HG03457 (cell line): ENCODE measurements around the gene TRMT10C.
"Not testable (repeated sequence)": the region's sequence is repeated elsewhere in the genome, so short reads cannot be mapped to it uniquely, and the experiment has no call there.

Experiments
- ATAC-seq: cut with Tn5 transposase; IDR thresholded peaks from one replicate; pipeline ENCODE4 v1.9.1; 2021; ENCODE audit warnings: moderate number of reproducible peaks; ENCODE audit not compliant: unreplicated experiment

The TRMT10C gene

GRCh38 chr3:101561630-101562328, at the start of gene TRMT10C:
TRMT10C (plus strand) TSS chr3:101561868; CDS start chr3:101564782, 2,914 bp downstream.
- peak; percentile 99 for ATAC-seq

DNA sequence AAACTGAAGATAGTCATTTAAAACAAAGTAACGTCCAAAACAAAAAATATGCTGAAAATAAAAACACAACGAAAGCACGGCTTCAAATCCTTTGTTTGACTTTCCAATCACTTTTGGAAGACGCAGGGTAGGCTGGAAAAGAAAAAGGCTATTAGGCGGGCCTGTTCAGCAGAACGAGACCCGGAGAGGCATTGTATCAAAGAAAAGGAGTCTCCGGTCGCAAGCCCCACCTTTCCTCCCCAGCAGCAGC, 49.3 kb upstream of the TRMT10C start:
- ATAC-seq: peak; percentile 13

DNA sequence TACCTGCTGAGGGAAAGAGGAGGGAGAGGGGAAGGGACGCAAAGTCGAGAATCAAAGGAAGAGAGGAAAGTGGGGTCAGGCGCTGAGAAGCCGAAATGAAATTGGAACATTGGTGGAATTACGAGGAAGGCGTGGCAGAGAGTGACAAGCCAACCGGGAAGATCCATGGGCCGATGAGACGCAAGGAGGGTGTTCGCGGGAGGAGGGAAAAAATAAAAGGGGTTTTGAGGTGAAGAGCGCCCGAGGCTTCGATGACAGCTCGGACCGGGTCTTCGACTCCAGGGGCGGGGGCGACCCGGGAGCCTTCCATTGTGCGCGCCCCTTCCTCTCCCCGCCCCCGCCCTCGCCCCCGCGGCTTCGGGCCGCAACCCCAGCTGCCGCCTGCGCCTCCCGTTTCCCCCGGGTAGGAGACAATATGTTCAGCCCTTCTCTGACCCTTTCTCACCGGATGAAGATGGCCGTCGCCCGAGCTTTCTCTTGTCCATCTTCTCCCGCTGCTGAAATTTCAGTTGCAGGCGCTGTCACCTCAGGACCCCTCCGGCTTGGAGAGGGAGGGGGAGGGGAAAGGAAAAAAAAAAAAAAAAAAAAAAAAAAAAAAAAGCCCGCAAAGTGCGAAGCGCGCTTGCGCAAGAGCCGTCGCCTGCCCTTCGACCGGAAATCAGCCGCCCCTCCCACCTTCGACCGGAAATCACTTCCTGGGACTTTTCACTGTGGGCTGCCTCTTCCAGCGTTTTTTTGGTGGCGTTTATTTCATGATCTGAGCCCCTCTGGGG, 48.8 kb upstream of the TRMT10C start, which contains the start of gene SENP7:
SENP7 (minus strand) TSS at position 567 of the 773 bp plus-strand sequence; CDS start at position 485, 82 bp downstream.
- peak; percentile 52 for ATAC-seq

DNA sequence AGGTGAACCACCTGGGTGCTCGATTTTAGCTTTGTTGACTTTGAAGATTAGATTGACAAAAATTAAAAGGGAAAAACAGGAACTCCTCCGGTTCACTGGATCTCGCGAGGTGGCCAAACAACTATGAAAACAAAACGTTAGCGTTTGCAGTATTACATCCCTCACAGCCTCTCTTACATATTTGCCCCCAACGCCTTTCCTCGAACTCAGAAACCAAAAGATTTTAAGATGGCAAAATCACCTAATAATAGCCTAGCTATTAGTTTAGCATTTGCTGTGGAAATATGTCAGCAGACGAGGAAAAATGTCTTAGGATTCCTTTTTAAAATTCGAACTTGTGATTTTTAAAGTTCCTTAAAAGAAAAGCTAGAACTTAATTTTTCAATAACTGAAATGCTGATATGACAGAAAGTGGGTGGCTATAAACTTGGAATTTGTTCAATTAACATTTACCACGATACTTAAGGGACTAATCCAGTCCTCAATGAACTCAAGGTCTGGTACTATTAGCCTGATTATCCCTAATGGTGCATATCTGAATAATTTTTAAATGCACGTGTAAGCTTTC, 48.2 kb upstream of the TRMT10C start:
- peak; percentile 15 for ATAC-seq

GRCh38 chr3:101518421-101518871, 43.2 kb upstream of the TRMT10C start:
- ATAC-seq: peak; percentile 98

DNA sequence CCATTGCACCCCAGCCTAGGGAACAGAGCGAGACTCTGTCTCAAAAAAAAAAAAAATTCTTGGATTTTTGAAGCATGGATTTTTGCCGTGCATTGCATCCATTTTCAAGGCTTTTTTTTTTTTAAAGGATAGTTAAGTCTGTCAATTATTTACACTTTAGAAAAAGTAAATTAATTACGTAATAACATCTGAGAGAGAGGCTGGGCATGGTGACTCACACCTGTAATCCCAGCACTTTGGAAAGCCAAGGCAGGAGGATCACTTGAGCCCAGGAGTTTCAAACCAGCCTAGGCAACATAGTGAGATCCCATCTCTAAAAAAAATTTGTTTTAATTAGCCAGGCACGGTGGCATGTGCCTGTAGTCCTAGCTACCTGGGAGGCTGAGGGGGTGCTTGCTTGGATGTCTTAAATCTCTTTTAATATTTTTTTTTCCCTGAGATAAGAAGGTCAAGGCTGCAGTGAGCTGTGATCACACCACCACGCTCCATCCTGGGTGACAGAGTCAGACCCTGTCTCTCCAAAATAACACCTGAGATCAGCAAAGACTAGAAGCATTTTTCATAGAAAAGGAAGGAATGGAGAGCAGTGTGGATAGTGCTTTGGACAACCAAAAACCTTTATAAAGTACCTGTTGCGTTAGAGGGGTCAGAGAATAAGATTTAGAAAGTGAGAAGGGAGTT, 41.8 kb upstream of the TRMT10C start:
- no peak for ATAC-seq

- no peak for ATAC-seq
These were observed 40.4 kb upstream of the TRMT10C start for GRCh38 chr3:101521211-101521701.

- ATAC-seq: no peak
These were observed 34.2 kb upstream of the TRMT10C start for GRCh38 chr3:101527441-101527840.

- no peak for ATAC-seq
These were observed 33.8 kb upstream of the TRMT10C start for GRCh38 chr3:101527906-101528305.

- no peak for ATAC-seq
These were observed 31.6 kb upstream of the TRMT10C start for GRCh38 chr3:101529816-101530685.

DNA sequence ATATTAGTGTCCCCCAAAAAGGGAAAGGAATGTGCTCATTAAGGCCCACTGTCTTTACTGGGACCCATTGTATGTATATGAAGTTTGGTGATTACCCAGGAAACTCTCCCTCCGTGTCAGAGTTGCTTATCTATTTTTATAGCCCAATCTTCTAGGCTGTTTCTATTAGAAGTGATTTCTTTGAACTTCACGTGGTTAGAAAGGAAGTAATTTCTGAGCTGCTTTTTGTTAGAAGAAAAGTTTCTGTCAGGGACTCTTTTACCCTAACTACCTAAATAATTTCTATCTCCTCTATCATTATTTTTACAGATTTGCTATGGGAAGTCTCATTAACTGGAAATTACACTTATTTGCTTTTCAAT, 31.0 kb upstream of the TRMT10C start:
- ATAC-seq: no peak

GRCh38 chr3:101531473-101532086, 30.1 kb upstream of the TRMT10C start:
- no peak for ATAC-seq

GRCh38 chr3:101532783-101533602, 28.7 kb upstream of the TRMT10C start:
- no peak for ATAC-seq

GRCh38 chr3:101533603-101533968, 28.1 kb upstream of the TRMT10C start:
- ATAC-seq: no peak

- ATAC-seq: no peak
These were observed 26.4 kb upstream of the TRMT10C start for GRCh38 chr3:101535221-101535620.

- ATAC-seq: no peak
These were observed 25.4 kb upstream of the TRMT10C start for GRCh38 chr3:101536266-101536665.

- not testable (repeated sequence) for ATAC-seq
These were observed 24.7 kb upstream of the TRMT10C start for GRCh38 chr3:101536955-101537354.

DNA sequence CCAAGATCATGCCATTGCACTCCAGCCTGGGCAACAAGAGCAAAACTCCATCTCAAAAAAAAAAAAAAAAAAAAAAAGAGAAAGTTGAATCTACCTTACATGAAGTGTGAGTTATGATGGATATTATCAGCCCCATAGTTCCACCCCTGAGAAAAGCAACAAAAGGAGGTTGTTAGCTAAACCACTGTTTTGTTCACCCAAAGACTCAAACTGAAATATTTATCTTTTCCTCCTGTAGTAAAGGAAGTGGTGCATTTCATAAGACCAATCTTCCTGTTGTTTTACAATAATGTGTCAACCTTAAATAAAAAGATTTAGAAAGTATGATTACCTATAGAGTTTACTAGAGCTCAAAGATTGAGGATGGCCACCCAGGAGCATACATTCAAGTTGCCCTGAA, 18.7 kb upstream of the TRMT10C start:
- no peak for ATAC-seq

GRCh38 chr3:101544161-101544850, 17.4 kb upstream of the TRMT10C start:
- no peak for ATAC-seq
